Activated CD4-positive, alpha-beta T cell treated with anti-CD3 and anti-CD28 coated beads for 48 hours (primary cell): Measurements from ENCODE around the gene MMP24OS.

ENCODE experiments used
- DNase-seq: peaks from one replicate; pipeline ENCODE4 v3.0.0-alpha.2; 2020

The MMP24OS gene

GRCh38 chr20:35290186-35290886 lies 12.4 kb upstream of the MMP24OS start:
- no peak for DNase-seq

DNA sequence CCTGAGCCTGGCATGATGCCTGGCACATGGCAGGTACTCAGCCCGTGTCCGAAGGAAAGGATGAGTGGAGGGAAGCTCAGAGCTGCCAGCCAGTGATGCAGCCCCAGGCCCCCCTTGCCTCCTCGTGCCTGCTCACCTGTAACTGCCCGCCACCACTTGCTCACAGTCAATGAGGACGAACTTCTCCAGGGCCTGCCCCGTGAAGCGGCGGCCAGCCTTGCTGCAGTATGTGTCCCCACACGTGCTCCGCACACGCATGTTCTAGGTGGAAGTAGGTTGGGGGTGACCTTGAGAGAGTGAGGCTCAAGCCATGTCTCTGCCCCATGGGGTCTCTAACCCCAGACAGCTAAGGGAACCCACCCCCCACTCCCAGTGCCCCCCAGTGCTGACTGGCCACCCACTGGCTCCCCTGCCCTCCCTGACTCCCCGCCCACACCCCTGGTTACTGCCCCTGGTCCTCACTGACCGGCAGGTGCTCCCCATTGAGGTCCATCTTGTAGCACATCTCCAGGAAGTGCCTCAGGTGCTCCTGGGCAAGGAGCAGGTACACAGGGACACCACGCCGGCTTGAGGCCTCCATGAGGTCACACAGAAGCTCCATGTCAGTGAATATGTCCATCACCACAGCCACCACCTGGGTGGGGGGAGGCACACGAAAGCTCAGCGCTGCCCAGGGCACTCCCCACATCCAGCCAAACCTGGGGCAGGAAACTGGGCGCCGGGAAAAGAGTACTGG lies 10.6 kb upstream of the MMP24OS start:
- DNase-seq, result no peak

- no peak for DNase-seq
Measured at GRCh38 chr20:35287509-35288324, 9.8 kb upstream of the MMP24OS start.

- DNase-seq, result no peak
Measured at GRCh38 chr20:35286899-35287508, 9.1 kb upstream of the MMP24OS start.

- no peak for DNase-seq
Measured at GRCh38 chr20:35286077-35286898, 8.4 kb upstream of the MMP24OS start.

GRCh38 chr20:35285806-35286076 lies 7.8 kb upstream of the MMP24OS start:
- DNase-seq, result no peak

DNA sequence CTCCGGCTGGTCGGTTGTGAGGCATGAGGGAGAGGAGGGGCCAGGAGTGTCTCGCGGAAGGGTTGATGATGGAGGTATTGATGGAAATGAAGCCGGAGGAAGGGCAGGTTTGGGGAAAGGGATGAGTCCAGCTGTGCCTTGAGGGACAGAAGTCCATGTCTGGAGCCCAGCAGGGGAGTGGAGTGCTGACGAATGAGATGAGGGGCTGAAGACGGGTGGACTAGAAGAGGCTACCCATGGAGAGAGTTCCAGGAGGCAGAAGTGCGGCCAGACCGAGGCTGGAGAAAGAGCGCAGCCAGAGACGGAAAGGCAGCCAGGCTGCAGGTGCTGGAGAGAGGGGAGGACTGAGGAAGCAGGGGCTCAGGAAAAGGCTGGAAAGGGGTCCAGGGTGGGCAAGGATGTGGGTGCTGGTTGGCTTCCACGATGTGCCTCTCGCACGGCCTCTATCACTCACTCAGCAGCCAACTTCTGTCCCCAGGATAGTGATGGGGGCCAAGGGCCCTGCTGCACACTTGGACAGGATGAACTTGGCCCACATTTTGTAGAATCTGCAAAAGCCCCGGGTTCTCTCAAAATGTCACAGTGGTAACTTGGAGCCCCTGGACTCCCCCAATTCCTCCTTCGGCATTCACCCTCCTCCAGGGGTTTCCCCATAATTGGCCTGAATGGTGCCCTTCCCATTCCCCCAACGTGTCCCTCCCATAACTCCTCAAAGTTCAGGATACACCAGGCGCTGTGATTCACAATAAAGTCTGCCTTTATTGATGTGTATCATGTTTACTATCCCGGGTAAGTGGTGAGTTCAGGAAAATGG lies 7.3 kb upstream of the MMP24OS start:
- DNase-seq, result no peak

DNA sequence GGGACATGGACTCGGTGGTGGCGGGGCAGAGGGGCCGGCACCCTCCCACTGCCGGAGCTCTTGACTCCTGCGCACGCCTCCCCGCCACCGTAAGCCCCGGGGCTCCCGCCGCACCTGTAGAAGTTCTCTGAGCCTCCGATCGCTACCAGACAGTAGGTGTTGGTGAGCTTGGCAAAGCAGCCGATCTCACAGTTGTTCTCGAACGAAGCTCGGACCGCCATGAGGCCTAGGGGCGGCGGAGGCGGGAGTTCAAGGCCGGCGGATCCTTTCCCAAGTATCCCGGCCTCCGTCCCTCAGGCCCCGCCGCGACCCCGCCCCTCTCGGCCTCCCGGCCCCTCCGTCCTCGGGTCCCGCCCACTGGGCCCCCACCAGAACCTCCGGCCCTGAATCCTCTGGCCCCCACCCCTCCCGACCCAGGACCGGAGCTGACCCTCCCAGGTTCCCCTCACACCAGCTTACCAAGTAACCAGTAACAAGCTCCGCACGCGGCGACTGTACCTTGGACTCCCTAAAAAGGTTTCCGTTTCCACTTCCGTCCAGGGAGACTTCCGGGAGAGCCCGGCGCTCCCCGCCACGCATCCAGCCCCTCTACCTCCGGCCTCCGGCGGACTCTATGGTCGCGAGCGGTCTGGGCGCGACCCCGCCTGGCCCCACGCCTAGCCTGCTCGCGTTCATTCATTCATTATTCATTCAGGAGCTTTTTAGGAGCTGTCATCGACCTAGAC lies 6.5 kb upstream of the MMP24OS start, which contains the start of gene EIF6:
EIF6 (minus strand) TSS at position 506 of the 725 bp plus-strand sequence; CDS start at position 221, 285 bp downstream.
- DNase-seq, result peak; percentile 90

DNA sequence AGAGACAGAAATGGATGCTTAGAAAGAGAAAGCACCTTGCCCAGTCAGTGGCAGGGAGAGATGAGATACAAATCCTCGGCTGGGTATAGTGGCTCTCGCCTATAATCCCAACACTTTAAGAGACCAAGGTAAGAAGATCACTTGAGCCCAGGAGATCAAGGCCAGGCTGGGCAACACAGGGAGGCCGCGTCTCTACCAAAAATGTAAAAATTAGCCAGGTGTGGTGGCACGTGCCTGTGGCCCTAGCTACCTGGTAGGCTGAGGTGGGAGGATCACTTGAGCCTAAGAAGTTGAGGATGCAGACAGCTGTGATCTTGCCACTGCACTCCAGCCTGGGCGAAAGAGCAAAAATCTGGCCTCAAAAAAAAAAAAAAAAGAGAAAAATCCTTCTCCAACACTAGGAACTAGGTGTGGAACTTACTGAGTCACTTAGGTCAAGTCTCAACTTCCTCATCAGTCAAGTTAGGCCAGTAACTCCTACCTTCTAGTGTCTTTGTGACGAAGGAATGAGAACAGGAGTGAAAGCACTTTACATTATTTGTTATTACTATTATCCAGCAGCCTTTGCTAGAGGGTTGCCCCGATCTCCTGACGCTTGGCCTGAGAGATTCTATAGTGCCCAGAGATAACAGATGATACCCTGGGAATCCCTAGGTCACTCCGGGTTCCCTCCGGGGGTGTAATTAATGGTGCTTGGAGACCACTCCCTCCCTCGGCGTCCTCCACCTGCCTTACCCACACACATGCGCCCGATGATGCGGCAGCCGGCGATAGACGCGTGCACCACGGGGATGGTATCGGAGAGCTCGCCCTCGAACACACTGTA lies 5.7 kb upstream of the MMP24OS start:
- no peak for DNase-seq

DNA sequence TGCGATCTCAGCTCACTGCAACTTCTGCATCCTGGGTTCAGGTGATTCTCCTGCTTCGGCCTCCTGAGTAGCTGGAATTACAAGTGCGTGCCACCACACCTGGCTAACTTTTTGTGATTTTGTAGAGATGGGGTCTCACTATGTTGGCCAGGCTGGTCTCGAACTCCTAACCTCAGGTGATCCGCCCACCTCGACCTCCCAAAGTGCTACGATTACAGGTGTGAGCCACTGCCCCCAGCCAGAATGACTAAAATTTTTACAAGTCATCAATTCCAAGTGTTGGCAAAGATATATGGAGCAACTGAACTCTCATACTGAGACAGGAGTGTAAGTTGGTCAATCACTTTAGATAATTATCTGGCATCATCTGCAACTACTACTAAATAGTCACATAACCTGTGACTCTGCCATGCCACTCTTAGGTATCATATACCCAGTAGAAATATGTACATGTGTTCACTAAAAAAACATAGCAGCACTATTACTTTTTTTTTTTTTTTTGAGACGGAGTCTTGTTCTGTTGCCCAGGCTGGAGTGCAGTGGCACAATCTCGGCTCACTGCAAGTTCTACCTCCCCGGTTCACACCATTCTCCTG lies 3.7 kb upstream of the MMP24OS start:
- no peak for DNase-seq

DNA sequence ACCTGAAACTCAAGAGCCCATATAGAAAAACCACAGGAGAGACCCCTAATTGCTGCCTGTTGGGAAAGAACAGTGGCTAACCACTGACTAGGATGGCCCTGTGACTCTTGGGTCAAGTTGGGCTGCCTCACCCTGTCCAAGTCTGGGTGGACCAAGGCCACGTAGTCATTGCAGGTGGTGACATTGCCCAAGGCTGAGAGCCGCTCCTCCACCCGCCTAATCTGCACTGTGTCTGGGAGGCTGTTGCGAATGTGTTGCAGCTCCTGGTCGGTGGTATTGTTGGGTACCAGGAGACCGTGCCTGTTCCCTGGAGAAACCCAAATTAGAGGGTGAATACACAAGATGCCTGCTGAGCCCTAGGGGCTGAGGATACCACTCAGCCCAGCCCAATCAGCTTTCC lies 2.6 kb upstream of the MMP24OS start:
- no peak for DNase-seq

GRCh38 chr20:35279533-35280174 lies 1.7 kb upstream of the MMP24OS start:
- DNase-seq, result no peak

GRCh38 chr20:35279040-35279439 lies 1.1 kb upstream of the MMP24OS start:
- DNase-seq, result no peak

- no peak for DNase-seq
Measured at GRCh38 chr20:35277127-35277526, 795 bp downstream of the MMP24OS start.

DNA sequence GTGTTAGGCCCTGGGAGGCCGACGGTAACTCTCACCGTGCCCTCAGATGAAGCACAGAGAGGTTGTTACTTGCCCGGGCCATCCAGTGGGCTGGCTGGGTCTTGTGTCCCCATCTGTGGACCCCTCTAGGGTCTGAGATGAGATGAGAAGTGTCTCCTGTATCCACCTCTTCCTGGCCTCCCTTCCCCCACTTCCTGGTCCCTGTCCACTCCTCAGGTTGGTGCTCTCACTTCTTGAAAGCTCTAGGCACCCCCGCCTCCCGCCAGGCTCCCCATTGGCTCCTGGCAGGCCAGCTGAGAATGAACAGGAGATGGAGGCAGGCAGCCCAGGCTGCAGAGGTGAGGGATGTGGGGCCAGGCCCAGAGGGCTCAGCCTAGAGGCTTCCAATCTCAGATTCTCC lies 1.5 kb downstream of the MMP24OS start:
- peak; percentile 20 for DNase-seq

- DNase-seq, result no peak
Measured at GRCh38 chr20:35275741-35276251, 2.1 kb downstream of the MMP24OS start.

- DNase-seq, result no peak
Measured at GRCh38 chr20:35274172-35275092, 3.5 kb downstream of the MMP24OS start.
